HUES6 (cell line): ENCODE measurements around the gene CIPC.

ENCODE experiments used
- H3K27ac ChIP-seq: 2 replicates; pipeline ENCODE4 v1.7.0; 2013; ENCODE audit warnings: low read depth, mild to moderate bottlenecking, low read length, inconsistent platforms
- H3K27me3 ChIP-seq: 2 replicates; pipeline ENCODE4 v1.6.1; 2013; ENCODE audit warnings: low read length; ENCODE audit not compliant: control insufficient read depth, insufficient read depth
- H3K36me3 ChIP-seq: 2 replicates; pipeline ENCODE4 v1.6.1; 2013; ENCODE audit warnings: low read length; ENCODE audit not compliant: control insufficient read depth, insufficient read depth
- H3K4me1 ChIP-seq: 2 replicates; pipeline ENCODE4 v1.6.1; 2013; ENCODE audit warnings: low read length; ENCODE audit not compliant: control insufficient read depth, insufficient read depth
- H3K4me3 ChIP-seq: 2 replicates; pipeline ENCODE4 v1.5.1; 2013; ENCODE audit warnings: low read depth, low read length
- H3K9ac ChIP-seq: one replicate; pipeline ENCODE4 v1.6.1; 2013; ENCODE audit warnings: mild to moderate bottlenecking, low read length
- H3K9me3 ChIP-seq: 2 replicates; pipeline ENCODE4 v1.6.1; 2013; ENCODE audit warnings: low read depth, low read length; ENCODE audit not compliant: control insufficient read depth, insufficient read depth

Gene CIPC

GRCh38 chr14:77074969-77075368 lies 23.1 kb upstream of the CIPC start:
- no peak overlapping the region for H3K27ac ChIP-seq
- H3K4me3 ChIP-seq = no peak overlapping the region
- H3K4me1 ChIP-seq = peaks cover 31% of the 10 kb centered on the region
- no peak overlapping the region for H3K9ac ChIP-seq
- peaks cover 8% of the 10 kb centered on the region; the same call in 1 of the 2 replicates for H3K9me3 ChIP-seq
- no peaks in the 10 kb centered on the region for H3K27me3 ChIP-seq
- H3K36me3 ChIP-seq = no peaks in the 10 kb centered on the region

GRCh38 chr14:77076113-77076631 lies 21.9 kb upstream of the CIPC start:
- H3K27me3 ChIP-seq = no peaks in the 10 kb centered on the region
- H3K9ac ChIP-seq = no peak overlapping the region
- H3K36me3 ChIP-seq = no peaks in the 10 kb centered on the region
- peaks cover 27% of the 10 kb centered on the region for H3K4me1 ChIP-seq
- peak overlapping the region; percentile 31 for H3K4me3 ChIP-seq
- H3K9me3 ChIP-seq = peaks cover 11% of the 10 kb centered on the region; the same call in 1 of the 2 replicates
- H3K27ac ChIP-seq = peak overlapping the region; percentile 31; the same call in 1 of the 2 replicates

- Histone ChIP-seq H3K4me3 (no peak overlapping the region), H3K4me1 (peaks cover 21% of the 10 kb centered on the region), H3K9me3 (peaks cover 11% of the 10 kb centered on the region; the same call in 1 of the 2 replicates), H3K27me3 (no peaks in the 10 kb centered on the region), H3K9ac (no peak overlapping the region), H3K36me3 (no peaks in the 10 kb centered on the region), H3K27ac (no peak overlapping the region)
Observed at GRCh38 chr14:77077040-77077439, 21.0 kb upstream of the CIPC start.

- Histone ChIP-seq H3K36me3 (no peaks in the 10 kb centered on the region), H3K4me3 (no peak overlapping the region), H3K27me3 (no peaks in the 10 kb centered on the region), H3K9me3 (peaks cover 8% of the 10 kb centered on the region; the same call in 1 of the 2 replicates), H3K4me1 (peaks cover 23% of the 10 kb centered on the region), H3K27ac (no peak overlapping the region), H3K9ac (no peak overlapping the region)
Observed at GRCh38 chr14:77082356-77082755, 15.7 kb upstream of the CIPC start.

GRCh38 chr14:77083082-77083481 lies 15.0 kb upstream of the CIPC start:
- Histone ChIP-seq H3K9me3 (peaks cover 8% of the 10 kb centered on the region; the same call in 1 of the 2 replicates), H3K9ac (no peak overlapping the region), H3K4me1 (peaks cover 30% of the 10 kb centered on the region), H3K36me3 (no peaks in the 10 kb centered on the region), H3K4me3 (no peak overlapping the region), H3K27ac (no peak overlapping the region), H3K27me3 (no peaks in the 10 kb centered on the region)

- Histone ChIP-seq H3K27me3 (no peaks in the 10 kb centered on the region), H3K9me3 (peaks cover 3% of the 10 kb centered on the region; the same call in 1 of the 2 replicates), H3K27ac (peak overlapping the region; percentile 24; the same call in 1 of the 2 replicates), H3K9ac (peak overlapping the region; percentile 60), H3K4me3 (no peak overlapping the region), H3K4me1 (peaks cover 42% of the 10 kb centered on the region), H3K36me3 (no peaks in the 10 kb centered on the region)
Observed at GRCh38 chr14:77084985-77085384, 13.1 kb upstream of the CIPC start.

- H3K9me3 ChIP-seq = 0 out of 2 replicates have a peak, but pooled peaks cover under 1% of the 10 kb centered on the region
- peak overlapping the region; percentile 60 for H3K9ac ChIP-seq
- H3K27ac ChIP-seq = peak overlapping the region; percentile 24; the same call in 1 of the 2 replicates
- H3K4me3 ChIP-seq = no peak overlapping the region
- peaks cover 42% of the 10 kb centered on the region for H3K4me1 ChIP-seq
- no peaks in the 10 kb centered on the region for H3K36me3 ChIP-seq
- no peaks in the 10 kb centered on the region for H3K27me3 ChIP-seq
Observed at GRCh38 chr14:77085538-77085937, 12.5 kb upstream of the CIPC start.

- peak overlapping the region; percentile 24 for H3K27ac ChIP-seq
- H3K9ac ChIP-seq = peak overlapping the region; percentile 60
- H3K4me3 ChIP-seq = no peak overlapping the region
- no peaks in the 10 kb centered on the region for H3K36me3 ChIP-seq
- peaks cover 7% of the 10 kb centered on the region for H3K9me3 ChIP-seq
- H3K27me3 ChIP-seq = no peaks in the 10 kb centered on the region
- peaks cover 42% of the 10 kb centered on the region for H3K4me1 ChIP-seq
Observed at GRCh38 chr14:77086017-77086727, 11.9 kb upstream of the CIPC start.

- Histone ChIP-seq H3K9ac (no peak overlapping the region), H3K36me3 (no peaks in the 10 kb centered on the region), H3K27ac (peak overlapping the region; percentile 24; the same call in 1 of the 2 replicates), H3K27me3 (no peaks in the 10 kb centered on the region), H3K4me3 (no peak overlapping the region), H3K9me3 (peaks cover 15% of the 10 kb centered on the region), H3K4me1 (peaks cover 42% of the 10 kb centered on the region)
Observed at GRCh38 chr14:77086951-77087350, 11.1 kb upstream of the CIPC start.

GRCh38 chr14:77087631-77088030 lies 10.4 kb upstream of the CIPC start:
- H3K9me3 ChIP-seq = peaks cover 16% of the 10 kb centered on the region
- no peak overlapping the region for H3K4me3 ChIP-seq
- H3K27ac ChIP-seq = peak overlapping the region; percentile 68
- peaks cover 42% of the 10 kb centered on the region for H3K4me1 ChIP-seq
- H3K36me3 ChIP-seq = no peaks in the 10 kb centered on the region
- no peaks in the 10 kb centered on the region for H3K27me3 ChIP-seq
- H3K9ac ChIP-seq = no peak overlapping the region

GRCh38 chr14:77088219-77088618 lies 9.8 kb upstream of the CIPC start:
- H3K9ac ChIP-seq = peak overlapping the region; percentile 17
- H3K9me3 ChIP-seq = peaks cover 16% of the 10 kb centered on the region
- H3K36me3 ChIP-seq = no peaks in the 10 kb centered on the region
- peaks cover 42% of the 10 kb centered on the region for H3K4me1 ChIP-seq
- H3K27ac ChIP-seq = peak overlapping the region; percentile 70
- H3K4me3 ChIP-seq = peak overlapping the region; percentile 22; the same call in 1 of the 2 replicates
- no peaks in the 10 kb centered on the region for H3K27me3 ChIP-seq
